GM12878 (cell line): ENCODE measurements around the gene PSMA7. TPM values are rescaled to one million over a fixed set of nuclear protein-coding genes. Genes with fewer than 3 reads are reported as not detected.
A peak's percentile ranks its signal among the peaks of the same experiment; 100 is the strongest.

ENCODE experiments used
- ATAC-seq: fragments of 200-7000 bp; cut with Tn5 transposase; 3 replicates; pipeline ENCODE4 v1.9.1; 2020; ENCODE audit warnings: mild to moderate bottlenecking, moderate library complexity
- BruUV-seq: library from RNA; stranded (reverse); fragments of 400-500 nt; replicated peaks from 2 replicates; lab custom pipeline; 2021; lab: Mats Ljungman, UMichigan
- CTCF ChIA-PET: fragments of 300-600 bp; sonication (Branson Sonifier 250); formaldehyde crosslinking; extraction: SDS; loops from one replicate; lab custom pipeline; 2021; ENCODE audit warnings: inconsistent platforms; lab: Yijun Ruan, JAX
- POLR2A ChIA-PET: fragments of 350-600 bp; formaldehyde crosslinking; extraction: SDS; loops from one replicate; lab custom pipeline; 2021; ENCODE audit warnings: inconsistent platforms; lab: Charles Lee
- RAD21 ChIA-PET: fragments of 300-600 bp; sonication (Branson Sonifier 250); formaldehyde crosslinking; loops from one replicate; lab custom pipeline; 2023; ENCODE audit warnings: antibody characterized with exemption; ENCODE audit not compliant: unreplicated experiment; lab: Charles Lee
- SMC1A ChIA-PET: fragments of 300-600 bp; sonication (Branson Sonifier 250); formaldehyde crosslinking; loops from one replicate; lab custom pipeline; 2023; ENCODE audit not compliant: unreplicated experiment, uncharacterized antibody; lab: Charles Lee
- DNase-seq: peaks from one replicate; pipeline ENCODE4 v3.0.0-alpha.2; 2011; ENCODE audit warnings: low read depth, low spot score
- FAIRE-seq: peaks from 3 replicates; lab custom pipeline; 2011; peaks lifted over from hg19 to GRCh38; lab: Jason Lieb, UNC
- H2AFZ ChIP-seq: 2 replicates; pipeline ENCODE4 v1.6.0; 2011; ENCODE audit warnings: low read depth, low read length, control low read depth; ENCODE audit not compliant: control insufficient read depth
- H3K27ac ChIP-seq: 2 replicates; pipeline ENCODE4 v1.5.1; 2011; ENCODE audit warnings: control low read depth; ENCODE audit not compliant: control insufficient read depth, insufficient read depth
- H3K27me3 ChIP-seq, 2 experiments: replicated peaks in 1 of 2; 2 replicates each; pipeline versions ENCODE4 v1.6.0 to v1.6.1; 2011; ENCODE audit warnings: low read length in 1 of 2; ENCODE audit not compliant: control insufficient read depth in 2 of 2, insufficient read depth in 2 of 2
- H3K36me3 ChIP-seq, 2 experiments: 2 replicates each; pipeline ENCODE4 v1.5.1; 2011; ENCODE audit warnings: low read length in 1 of 2; ENCODE audit not compliant: control insufficient read depth in 2 of 2, insufficient read depth in 2 of 2
- H3K4me1 ChIP-seq: 2 replicates; pipeline ENCODE4 v1.6.1; 2011; ENCODE audit warnings: mild to moderate bottlenecking, low read length, moderate library complexity, mixed read lengths; ENCODE audit not compliant: control insufficient read depth, insufficient read depth
- H3K4me2 ChIP-seq: 2 replicates; pipeline ENCODE4 v1.6.0; 2011; ENCODE audit warnings: control low read depth; ENCODE audit not compliant: control insufficient read depth, insufficient read depth
- H3K4me3 ChIP-seq: fragments of 200-600 bp; sonication (generic); 2 replicates; pipeline ENCODE4 v1.5.1; 2016
- H3K79me2 ChIP-seq: 2 replicates; pipeline ENCODE4 v1.6.0; 2011; ENCODE audit warnings: low read length; ENCODE audit not compliant: control insufficient read depth, insufficient read depth
- H3K9ac ChIP-seq: 2 replicates; pipeline ENCODE4 v1.8.0; 2011; ENCODE audit warnings: low read length, control low read depth, mixed read lengths; ENCODE audit not compliant: control insufficient read depth, insufficient read depth
- H3K9me3 ChIP-seq: replicated peaks from 3 replicates; pipeline ENCODE4 v1.5.1; 2011; ENCODE audit warnings: mild to moderate bottlenecking, low read length; ENCODE audit not compliant: control insufficient read depth, insufficient read depth
- H4K20me1 ChIP-seq: 2 replicates; pipeline ENCODE4 v1.6.0; 2011; ENCODE audit not compliant: control insufficient read depth, insufficient read depth
- ATF3 ChIP-seq: IDR thresholded peaks from 2 replicates; pipeline ENCODE4 v1.6.1; 2011; ENCODE audit warnings: low read depth, mild to moderate bottlenecking, low read length, moderate library complexity, borderline replicate concordance; ENCODE audit errors: extremely low read depth
- BACH1 ChIP-seq: fragments of 450-650 bp; IDR thresholded peaks from 2 replicates; pipeline ENCODE4 v1.6.1; 2017; ENCODE audit warnings: mild to moderate bottlenecking, borderline replicate concordance
- CBFB ChIP-seq: IDR thresholded peaks from 2 replicates; pipeline ENCODE4 v1.6.1; 2016; ENCODE audit warnings: antibody characterized with exemption, low read depth
- CBX3 ChIP-seq: fragments of 200-600 bp; sonication (generic); IDR thresholded peaks from 2 replicates; pipeline ENCODE4 v1.6.1; 2016; ENCODE audit warnings: low read depth, borderline replicate concordance
- CBX5 ChIP-seq: sonication (generic); IDR thresholded peaks from 2 replicates; pipeline ENCODE4 v1.6.1; 2016; ENCODE audit warnings: low read depth, moderate library complexity, mild to moderate bottlenecking, inconsistent platforms
- CHD2 ChIP-seq: IDR thresholded peaks from 2 replicates; pipeline ENCODE4 v1.6.1; 2011; ENCODE audit warnings: low read depth, low read length, improper control_type of control experiment, borderline replicate concordance
- ESRRA ChIP-seq: IDR thresholded peaks from 2 replicates; pipeline ENCODE4 v1.6.1; 2012; ENCODE audit warnings: mild to moderate bottlenecking, low read length, improper control_type of control experiment
- HCFC1 ChIP-seq: fragments of 150-350 bp; IDR thresholded peaks from 2 replicates; pipeline ENCODE4 v1.6.1; 2014; ENCODE audit warnings: low read length
- IRF4 ChIP-seq: IDR thresholded peaks from 2 replicates; pipeline ENCODE4 v1.6.1; 2011; ENCODE audit warnings: low read depth, low read length
- JUND ChIP-seq: IDR thresholded peaks from 2 replicates; pipeline ENCODE4 v1.6.1; 2012; ENCODE audit warnings: low read depth, mild to moderate bottlenecking, low read length, improper control_type of control experiment, moderate library complexity
- KLF5 ChIP-seq: fragments of 450-650 bp; IDR thresholded peaks from 2 replicates; pipeline ENCODE4 v1.6.1; 2014; ENCODE audit warnings: mild to moderate bottlenecking; ENCODE audit not compliant: partially characterized antibody
- MYC ChIP-seq: IDR thresholded peaks from 2 replicates; pipeline ENCODE4 v1.6.1; 2011; ENCODE audit warnings: mild to moderate bottlenecking, low read length, moderate library complexity, inconsistent platforms; ENCODE audit not compliant: insufficient read depth, insufficient replicate concordance, insufficient read length, severe bottlenecking
- NKRF ChIP-seq: fragments of 450-650 bp; conservative IDR thresholded peaks from 2 replicates; pipeline ENCODE4 v1.6.1; 2017; ENCODE audit warnings: mild to moderate bottlenecking, moderate library complexity
- PML ChIP-seq: IDR thresholded peaks from 2 replicates; pipeline ENCODE4 v1.6.1; 2012; ENCODE audit warnings: low read length, inconsistent platforms
- POU2F2 ChIP-seq: IDR thresholded peaks from 3 replicates; pipeline ENCODE4 v1.6.1; 2011; ENCODE audit warnings: low read depth, mild to moderate bottlenecking, low read length, borderline replicate concordance
- RAD51 ChIP-seq: fragments of 450-650 bp; IDR thresholded peaks from 2 replicates; pipeline ENCODE4 v1.6.1; 2016; ENCODE audit warnings: moderate library complexity, mild to moderate bottlenecking, inconsistent platforms
- RBBP5 ChIP-seq: fragments of 200-600 bp; sonication (generic); conservative IDR thresholded peaks from 2 replicates; pipeline ENCODE4 v1.6.1; 2016
- RELA ChIP-seq: fragments of 450-650 bp; IDR thresholded peaks from 2 replicates; pipeline ENCODE4 v1.8.0; 2014; ENCODE audit warnings: borderline replicate concordance; ENCODE audit not compliant: partially characterized antibody
- RUNX3 ChIP-seq: IDR thresholded peaks from 2 replicates; pipeline ENCODE4 v1.6.1; 2012; ENCODE audit warnings: low read length, inconsistent platforms
- SIN3A ChIP-seq: IDR thresholded peaks from 2 replicates; pipeline ENCODE4 v1.6.1; 2012; ENCODE audit warnings: low read depth, low read length, improper control_type of control experiment
- TBL1XR1 ChIP-seq: IDR thresholded peaks from 2 replicates; pipeline ENCODE4 v1.6.1; 2012; ENCODE audit warnings: low read depth, low read length, improper control_type of control experiment
- TCF12 ChIP-seq: IDR thresholded peaks from 2 replicates; pipeline ENCODE4 v1.6.1; 2011; ENCODE audit warnings: low read depth, mild to moderate bottlenecking, low read length
- ZBED1 ChIP-seq: IDR thresholded peaks from 2 replicates; pipeline ENCODE4 v1.6.1; 2016; ENCODE audit warnings: borderline replicate concordance
- WGBS: methylation state at CpG from one replicate; pipeline ENCODE4 v1.1.6; 2016; ENCODE audit warnings: low lambda C conversion rate; ENCODE audit not compliant: insufficient replicate concordance, insufficient coverage; ENCODE audit errors: missing lambda C conversion rate; 5-methylcytosine and 5-hydroxymethylcytosine counted together
- in situ Hi-C: fragments of 300-500 bp; cut with MboI; formaldehyde crosslinking; loops from 9 replicates; pipeline ENCODE4 v1.14.3; 2018; ENCODE audit warnings: mixed read lengths
- intact Hi-C: fragments of 100-400 bp; cut with micrococcal nuclease; formaldehyde crosslinking; loops from one replicate; pipeline ENCODE4 v1.14.2; 2022; ENCODE audit not compliant: unreplicated experiment
- polyA plus RNA-seq, 11 experiments: library from polyadenylated mRNA; depleted of rRNA in 4 of 11; unstranded in 6 of 11; stranded (reverse) in 5 of 11; fragments of >200 nt; fragmentation: Nextera tagmentation in 4 of 11; fragmentation: Illumina TruSeq in 1 of 11; extraction: Ambion mirVana in 4 of 11; extraction: Trizol in 1 of 11; gene quantifications; 1 replicate in 1 of 11; 2 replicates in 10 of 11; pipeline versions ENCODE4 v1.2.1 to v1.2.3, GENCODE V29; 2011 to 2016; ENCODE audit warnings: inconsistent platforms in 2 of 11, missing spikeins in 2 of 11, low read depth in 1 of 11
- total RNA-seq, 4 experiments: library from RNA; depleted of rRNA in 3 of 4; stranded (reverse); fragments of >200 nt in 3 of 4; fragmentation: Illumina TruSeq in 1 of 4; extraction: Trizol in 1 of 4; gene quantifications; 2 replicates each; pipeline versions ENCODE4 v1.2.1 to v1.2.3, GENCODE V29; 2013 to 2021

Gene PSMA7
- total and polyA plus RNA-seq, 10 of the 15 experiments (the other 5 are each of a cell fraction or from before 2014, with no cell fraction given) = 216 to 857 (median 368) TPM

- H3K36me3 ChIP-seq = peaks cover 3 to 10% of the 10 kb centered on the region in 2 experiments
- WGBS = 1% methylated on average over 84 of the region's 124 CpGs
- in situ Hi-C loops (loop anchor here (5.0 kb wide), 1 partner anchor 55 kb away; the partner anchor contains the start of gene TAF4), intact Hi-C loops (loop anchor here (2.0 to 10.0 kb wide), 6 partner anchors 21 to 263 kb away; partner anchors contain the start of genes MTG2, PSMA7, RPS21 and SS18L1)
- peak; percentile 84 for FAIRE-seq
- SMC1A ChIA-PET = interaction anchor here (1.1 to 1.8 kb wide), 5 partner anchors 10 to 55 kb away, joined by 3 to 7 read pairs (median 5); no protein-coding TSS in a partner anchor
- RAD21 ChIA-PET = interaction anchor here (0.6 to 2.1 kb wide), 5 partner anchors 20 to 520 kb away, joined by 3 to 17 read pairs (median 4); partner anchors contain the start of genes SLCO4A1 and TAF4
- POLR2A ChIA-PET = interaction anchor here (0.6 to 3.1 kb wide), 8 partner anchors 20 to 209 kb away, joined by 3 to 30 read pairs (median 4); partner anchors contain the start of genes PSMA7, SS18L1 and TAF4
- H3K9ac ChIP-seq = peak within 1 kb of the TSS; percentile 78
- no TSS peak for BruUV-seq
- peak within 1 kb of the TSS; percentile 86 for H2AFZ ChIP-seq
- no peaks in the 10 kb centered on the region; the same call in none of the 2 replicates for H3K4me1 ChIP-seq
- CTCF ChIA-PET = interaction anchor here (1.0 to 5.7 kb wide), 3 partner anchors 14 to 111 kb away, joined by 3 to 26 read pairs (median 6); no protein-coding TSS in a partner anchor
- DNase-seq = peak; percentile 78
- H3K27me3 ChIP-seq = no peaks in the 10 kb centered on the region
- peak within 1 kb of the TSS; percentile 91 for H3K4me3 ChIP-seq
- peaks cover 21% of the 10 kb centered on the region for H3K79me2 ChIP-seq
- H3K9me3 ChIP-seq = no peaks in the 10 kb centered on the region; the same call in 2 of the 3 replicates
- peak; percentile 89 for ATAC-seq
- H4K20me1 ChIP-seq = peaks cover 10% of the 10 kb centered on the region
- H3K4me2 ChIP-seq = peak within 1 kb of the TSS; percentile 75
- H3K27ac ChIP-seq = peak within 1 kb of the TSS; percentile 80
- TF ChIP-seq RAD51 (no peak), NKRF (peak; percentile 57), MYC (peak; percentile 3), KLF5 (peak; percentile 68), CBX5 (0 out of 2 replicates have a peak, but pooled peaks have one; percentile 7), RUNX3 (peak; percentile 82), BACH1 (peak; percentile 89), ZBED1 (no peak), IRF4 (no peak), PML (no peak), POU2F2 (no peak), SIN3A (peak; percentile 94), TBL1XR1 (peak; percentile 21; the same call in 1 of the 2 replicates), CBX3 (no peak), TCF12 (peak; percentile 48; the same call in 1 of the 2 replicates), ATF3 (no peak), CHD2 (peak; percentile 82), RBBP5 (no peak), RELA (peak; percentile 78), ESRRA (no peak), HCFC1 (peak; percentile 10; the same call in 1 of the 2 replicates), JUND (no peak), CBFB (no peak)
Measured at GRCh38 chr20:62121776-62122653, 21.2 kb downstream of the PSMA7 start, which contains the start of gene LSM14B. Gene LSM14B, plus strand, starts transcription at chr20:62122475. Its CDS starts 192 bp downstream, at chr20:62122667.
